Lower leg skin (tissue), 4 donors: ENCODE measurements around the gene COG1. TPM values are rescaled to one million over a fixed set of nuclear protein-coding genes. Genes with fewer than 3 reads are reported as not detected.

Experiments used
- DNase-seq, 2 donors: peaks; one replicate each; pipeline ENCODE4 v3.0.0-alpha.2; 2019; ENCODE audit warnings: low spot score in 2 of 2
- H3K4me3 ChIP-seq: fragments of 200-600 bp; sonication (generic); 2 replicates; pipeline ENCODE4 v1.5.1; 2017; ENCODE audit warnings: mild to moderate bottlenecking, low read depth; ENCODE audit not compliant: poor library complexity, severe bottlenecking
- POLR2A ChIP-seq, 2 donors: fragments of 450-650 bp; IDR thresholded peaks; one replicate each; pipeline ENCODE4 v1.6.1; 2016 to 2017; ENCODE audit warnings: antibody characterized with exemption in 2 of 2, mild to moderate bottlenecking in 1 of 2, moderate library complexity in 1 of 2
- WGBS, 2 donors: methylation state at CpG; one replicate each; pipeline ENCODE4 v1.1.5; 2018; 5-methylcytosine and 5-hydroxymethylcytosine counted together
- intact Hi-C: fragments of 100-400 bp; cut with DNase I; formaldehyde crosslinking; loops from one replicate; pipeline ENCODE4 v1.15.0; 2023; ENCODE audit warnings: low total_unique reads
- total RNA-seq, 4 donors: library from RNA; depleted of rRNA; stranded (reverse); fragments of >200 nt; gene quantifications; one replicate each; pipeline ENCODE4 v1.1.0, GENCODE V29; 2016
- TF ChIP-seq, protein P1 (sequence below), 3 donors: fragments of 450-650 bp; IDR thresholded peaks; one replicate each; pipeline ENCODE4 v1.5.1; 2016; ENCODE audit warnings: antibody characterized with exemption in 3 of 3, mild to moderate bottlenecking in 3 of 3, moderate library complexity in 2 of 3

Gene COG1
- total RNA-seq, 4 donors from 2014 or later, result 18.3 to 33.2 (median 23.9) TPM

DNA sequence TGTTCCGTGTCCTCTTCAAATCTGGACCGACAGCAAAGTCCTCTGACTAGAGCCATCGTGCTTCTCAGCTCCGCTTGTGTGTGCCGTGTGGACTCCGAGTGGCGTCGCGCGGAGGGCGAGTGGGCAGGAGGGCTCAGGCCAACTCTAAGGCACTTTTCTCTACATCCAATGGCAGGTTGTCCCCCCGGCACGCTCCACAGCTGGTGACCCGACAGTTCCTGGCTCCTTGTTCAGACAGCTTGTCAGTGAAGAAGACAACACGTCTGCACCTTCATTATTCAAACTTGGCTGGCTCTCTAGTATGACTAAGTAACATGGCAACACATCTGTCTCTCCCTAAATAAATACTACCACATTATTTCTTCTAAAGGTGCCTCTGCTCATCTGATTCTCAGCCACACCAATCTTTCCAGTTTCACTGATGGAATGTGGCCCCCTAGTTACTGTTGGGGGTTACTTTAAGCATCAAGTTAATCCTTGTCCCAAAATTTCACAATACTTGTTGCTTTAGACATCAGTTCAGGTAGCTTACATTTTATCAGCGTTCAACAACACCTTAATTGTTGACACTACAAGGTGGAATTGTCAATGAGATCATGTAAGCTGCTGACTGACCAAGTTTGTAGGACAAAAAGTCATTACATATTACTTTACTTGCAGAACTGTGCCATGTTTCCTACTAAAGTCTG lies 15.4 kb downstream of the COG1 start:
- TF ChIP-seq POLR2A (IDR thresholded peaks at IDR 0.05), result no peak
- TF ChIP-seq, protein P1, sequence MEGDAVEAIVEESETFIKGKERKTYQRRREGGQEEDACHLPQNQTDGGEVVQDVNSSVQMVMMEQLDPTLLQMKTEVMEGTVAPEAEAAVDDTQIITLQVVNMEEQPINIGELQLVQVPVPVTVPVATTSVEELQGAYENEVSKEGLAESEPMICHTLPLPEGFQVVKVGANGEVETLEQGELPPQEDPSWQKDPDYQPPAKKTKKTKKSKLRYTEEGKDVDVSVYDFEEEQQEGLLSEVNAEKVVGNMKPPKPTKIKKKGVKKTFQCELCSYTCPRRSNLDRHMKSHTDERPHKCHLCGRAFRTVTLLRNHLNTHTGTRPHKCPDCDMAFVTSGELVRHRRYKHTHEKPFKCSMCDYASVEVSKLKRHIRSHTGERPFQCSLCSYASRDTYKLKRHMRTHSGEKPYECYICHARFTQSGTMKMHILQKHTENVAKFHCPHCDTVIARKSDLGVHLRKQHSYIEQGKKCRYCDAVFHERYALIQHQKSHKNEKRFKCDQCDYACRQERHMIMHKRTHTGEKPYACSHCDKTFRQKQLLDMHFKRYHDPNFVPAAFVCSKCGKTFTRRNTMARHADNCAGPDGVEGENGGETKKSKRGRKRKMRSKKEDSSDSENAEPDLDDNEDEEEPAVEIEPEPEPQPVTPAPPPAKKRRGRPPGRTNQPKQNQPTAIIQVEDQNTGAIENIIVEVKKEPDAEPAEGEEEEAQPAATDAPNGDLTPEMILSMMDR (IDR thresholded peaks at IDR 0.05), result no peak
- H3K4me3 ChIP-seq, result no peak overlapping the region
- intact Hi-C loops, result no loop called here
- DNase-seq, result peak in 1 of 2 donors; percentile 80
- WGBS, 2 donors, result 80 to 83% methylated on average over 16 of the region's 16 CpGs

DNA sequence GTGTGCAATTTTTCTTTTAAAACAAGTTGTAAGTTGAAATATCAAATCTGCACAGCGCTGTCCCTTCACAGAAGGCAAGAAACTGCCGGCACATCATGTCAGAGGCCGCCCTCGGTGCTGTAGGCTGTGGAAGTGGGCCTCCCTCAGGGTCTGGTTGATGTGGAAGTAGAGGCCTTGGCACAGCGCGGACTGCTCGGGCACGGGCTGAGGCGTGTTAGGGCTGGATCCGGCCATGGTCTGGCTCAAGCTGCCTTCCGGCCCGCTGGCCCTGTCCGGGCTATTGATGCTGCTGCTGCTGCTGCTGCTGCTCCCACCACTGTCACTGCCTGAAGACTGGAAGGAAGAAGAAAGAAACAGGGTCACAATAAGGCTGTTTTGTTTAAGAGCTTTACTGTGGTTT lies 16.6 kb downstream of the COG1 start:
- WGBS, 2 donors, result 87% methylated on average over 13 of the region's 13 CpGs
- TF ChIP-seq, protein P1 (IDR thresholded peaks at IDR 0.05), result no peak
- TF ChIP-seq POLR2A (IDR thresholded peaks at IDR 0.05), result no peak
- intact Hi-C loops, result no loop called here
- DNase-seq, result peak in 1 of 2 donors; percentile 53
- no peak overlapping the region for H3K4me3 ChIP-seq

DNA sequence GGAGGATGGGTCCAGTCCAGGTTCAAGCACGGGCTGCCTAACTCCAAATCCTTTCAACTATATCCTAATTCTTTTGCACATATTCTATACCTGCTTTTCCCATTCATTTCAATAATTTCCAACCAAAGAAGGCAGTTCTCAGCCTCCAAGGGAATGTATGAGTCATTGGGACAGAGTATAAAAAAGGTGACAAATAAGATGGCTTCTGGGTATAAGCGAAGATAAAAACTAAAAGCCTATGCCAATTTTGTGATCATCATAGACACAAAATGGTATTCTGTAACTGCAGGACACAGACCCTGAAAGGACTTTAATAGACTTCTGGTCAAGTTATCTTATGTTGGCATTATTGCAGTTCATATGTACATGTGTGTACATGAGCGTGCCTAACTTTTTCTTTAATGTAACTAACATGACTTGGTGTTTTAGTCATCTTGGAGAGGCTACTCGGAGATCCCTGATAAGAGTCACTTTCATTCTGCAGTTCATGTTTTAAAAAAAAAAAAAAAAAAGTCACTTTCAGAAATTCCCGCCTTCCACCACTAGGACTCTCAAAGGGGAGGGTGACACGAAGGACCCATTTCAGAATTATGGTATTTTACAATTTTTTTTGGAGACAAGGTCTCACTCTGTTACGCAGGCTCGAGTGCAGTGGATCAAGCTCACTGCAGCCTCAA lies 17.3 kb downstream of the COG1 start:
- no peak overlapping the region for H3K4me3 ChIP-seq
- WGBS, 2 donors, result 79 to 81% methylated on average over 8 of the region's 8 CpGs
- intact Hi-C loops, result no loop called here
- DNase-seq, result no peak
- TF ChIP-seq, protein P1 (IDR thresholded peaks at IDR 0.05), result no peak
- no peak for TF ChIP-seq POLR2A (IDR thresholded peaks at IDR 0.05)

DNA sequence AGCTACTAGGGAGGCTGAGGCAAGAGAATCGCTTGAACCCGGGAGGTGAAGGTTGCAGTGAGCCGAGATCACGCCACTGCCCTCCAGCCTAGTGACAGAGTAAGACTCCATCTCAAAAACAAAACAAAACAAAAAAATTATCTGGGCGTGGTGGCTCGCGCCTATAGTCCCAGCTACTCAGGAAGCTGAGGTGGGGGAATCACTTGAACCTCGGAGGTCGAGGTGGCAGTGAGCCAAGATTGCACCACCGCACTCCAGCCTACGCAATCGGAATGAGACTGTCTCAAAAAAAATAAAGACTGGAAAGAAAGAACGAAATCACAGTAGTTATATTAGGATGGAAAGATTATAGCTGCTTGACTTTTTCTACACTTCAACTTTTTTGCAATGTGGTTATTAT lies 18.9 kb downstream of the COG1 start:
- 74 to 75% methylated on average over 13 of the region's 13 CpGs for WGBS, 2 donors
- DNase-seq, result no peak
- intact Hi-C loops, result no loop called here
- H3K4me3 ChIP-seq, result no peak overlapping the region
- TF ChIP-seq POLR2A (IDR thresholded peaks at IDR 0.05), result no peak
- TF ChIP-seq, protein P1 (IDR thresholded peaks at IDR 0.05), result no peak

DNA sequence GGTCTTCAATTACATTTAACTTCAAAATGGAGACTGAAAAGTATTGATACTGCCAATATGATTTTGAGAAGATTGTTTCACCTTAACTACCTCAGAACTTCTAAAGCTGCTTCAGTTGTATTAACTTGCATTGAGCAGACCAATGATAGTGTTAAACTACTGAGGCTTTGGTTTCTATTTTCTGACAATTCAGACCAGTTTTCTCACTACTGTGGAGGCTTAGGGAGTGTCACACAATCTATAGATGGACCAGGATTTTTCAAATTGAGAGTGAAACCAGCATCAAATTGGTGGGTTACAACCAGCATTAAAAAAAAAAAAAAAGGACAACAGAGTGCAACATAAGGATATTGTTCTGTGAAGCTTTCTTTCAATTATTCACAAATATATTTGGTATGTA lies 21.2 kb downstream of the COG1 start:
- intact Hi-C loops, result no loop called here
- DNase-seq, result no peak
- no peak overlapping the region for H3K4me3 ChIP-seq
- TF ChIP-seq POLR2A (IDR thresholded peaks at IDR 0.05), result no peak
- TF ChIP-seq, protein P1 (IDR thresholded peaks at IDR 0.05), result no peak
